Mammary epithelial cell (primary cell): ENCODE data around the gene TNXB.

Experiments used
- EZH2 ChIP-seq: IDR thresholded peaks from 2 replicates; pipeline ENCODE4 v1.6.1; 2012; ENCODE audit warnings: low read length, inconsistent platforms, borderline replicate concordance
- TF ChIP-seq, protein P1 (sequence below), 2 donors: IDR thresholded peaks in 1 of 2; conservative IDR thresholded peaks in 1 of 2; 2 replicates each; pipeline ENCODE4 v1.5.1; 2011 to 2012; ENCODE audit warnings: inconsistent platforms in 2 of 2, low read length in 2 of 2, mild to moderate bottlenecking in 2 of 2, control low read depth in 1 of 2, low read depth in 1 of 2; ENCODE audit not compliant: insufficient read depth in 1 of 2; ENCODE audit errors: extremely low read depth in 1 of 2

DNA sequence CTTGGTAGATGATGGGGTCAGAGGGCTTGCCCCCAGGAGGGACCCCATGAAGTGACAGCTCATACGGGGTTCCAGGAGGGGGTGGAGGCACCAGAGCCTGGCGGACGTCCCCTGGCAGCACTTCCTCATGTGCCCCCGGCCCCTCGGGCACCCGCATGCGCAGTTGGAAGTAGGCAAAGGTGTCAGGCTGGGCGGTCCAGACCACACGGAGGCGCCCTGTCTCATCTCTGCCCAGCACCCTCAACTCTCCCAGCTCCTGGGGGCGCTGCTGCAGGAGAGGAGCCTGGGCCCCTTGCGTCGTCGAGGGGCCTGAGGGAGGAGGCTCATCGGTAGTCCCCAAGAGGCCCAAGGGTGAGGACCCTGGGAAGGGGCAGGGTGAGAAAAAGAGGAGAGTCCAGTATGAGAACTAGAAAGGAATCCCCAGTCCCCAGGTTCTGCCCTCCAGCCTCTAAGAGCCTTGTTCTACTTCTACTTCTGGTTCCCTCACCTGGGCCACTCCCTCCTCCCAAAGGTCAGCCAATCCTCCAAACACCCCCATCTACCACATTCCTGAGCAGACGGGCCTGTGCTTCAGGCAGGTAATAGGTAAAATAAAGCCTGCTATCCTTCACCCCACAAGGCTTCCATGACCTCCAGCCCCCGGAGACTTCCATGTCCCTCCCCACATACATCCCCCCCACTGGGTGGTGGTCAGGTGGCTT lies 23.2 kb downstream of the TNXB start:
- TF ChIP-seq, protein P1, sequence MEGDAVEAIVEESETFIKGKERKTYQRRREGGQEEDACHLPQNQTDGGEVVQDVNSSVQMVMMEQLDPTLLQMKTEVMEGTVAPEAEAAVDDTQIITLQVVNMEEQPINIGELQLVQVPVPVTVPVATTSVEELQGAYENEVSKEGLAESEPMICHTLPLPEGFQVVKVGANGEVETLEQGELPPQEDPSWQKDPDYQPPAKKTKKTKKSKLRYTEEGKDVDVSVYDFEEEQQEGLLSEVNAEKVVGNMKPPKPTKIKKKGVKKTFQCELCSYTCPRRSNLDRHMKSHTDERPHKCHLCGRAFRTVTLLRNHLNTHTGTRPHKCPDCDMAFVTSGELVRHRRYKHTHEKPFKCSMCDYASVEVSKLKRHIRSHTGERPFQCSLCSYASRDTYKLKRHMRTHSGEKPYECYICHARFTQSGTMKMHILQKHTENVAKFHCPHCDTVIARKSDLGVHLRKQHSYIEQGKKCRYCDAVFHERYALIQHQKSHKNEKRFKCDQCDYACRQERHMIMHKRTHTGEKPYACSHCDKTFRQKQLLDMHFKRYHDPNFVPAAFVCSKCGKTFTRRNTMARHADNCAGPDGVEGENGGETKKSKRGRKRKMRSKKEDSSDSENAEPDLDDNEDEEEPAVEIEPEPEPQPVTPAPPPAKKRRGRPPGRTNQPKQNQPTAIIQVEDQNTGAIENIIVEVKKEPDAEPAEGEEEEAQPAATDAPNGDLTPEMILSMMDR (conservative IDR thresholded peaks at IDR 0.05 in 1 of 2, IDR thresholded peaks at IDR 0.05 in 1 of 2; ENCODE audit: extremely low read depth in 1 of 2, insufficient read depth in 1 of 2, low read depth in 1 of 2, low read length in 2 of 2), result no peak
- TF ChIP-seq EZH2, result no peak
